Measurements from ENCODE around the gene SLC38A10.

SLC38A10 gene

GRCh38 chr17:81204578-81204977, 90.5 kb downstream of the SLC38A10 start:
- no peak overlapping the region for H2AK5ac ChIP-seq (ENCODE audit: low read length, severe bottlenecking)
- H3K79me1 ChIP-seq (replicated peaks; ENCODE audit: low read length, poor library complexity, severe bottlenecking): peaks cover 4% of the 10 kb centered on the region
- H3K9me3 ChIP-seq (ENCODE audit: control insufficient read depth, low read length): no peaks in the 10 kb centered on the region
- no peak overlapping the region for H3K14ac ChIP-seq (ENCODE audit: low read length in 2 of 2)
- H2BK5ac ChIP-seq (ENCODE audit: low read depth, low read length, poor library complexity, severe bottlenecking): no peak overlapping the region
- H3K36me3 ChIP-seq (ENCODE audit: control insufficient read depth in 1 of 2, insufficient read depth in 2 of 2, low read depth in 1 of 2, low read length in 2 of 2): peaks cover 0 to 63% of the 10 kb centered on the region in 2 experiments
- no peak overlapping the region for H3K18ac ChIP-seq (ENCODE audit: low read depth in 1 of 2, low read length in 2 of 2)
- no peak for DNase-seq
- H4K8ac ChIP-seq (ENCODE audit: low read length): no peak overlapping the region
- WGBS: 87% methylated on average over 10 of the region's 10 CpGs
- no peak overlapping the region for H3K4me3 ChIP-seq (ENCODE audit: insufficient read depth in 1 of 2, low read depth in 1 of 2, low read length in 2 of 2)
- no peaks in the 10 kb centered on the region for H3K27me3 ChIP-seq (ENCODE audit: control insufficient read depth in 1 of 2, insufficient read depth in 1 of 2, low read length in 2 of 2)
- H2BK15ac ChIP-seq (ENCODE audit: low read depth, poor library complexity, severe bottlenecking): no peak overlapping the region
- no peak overlapping the region for H3K27ac ChIP-seq (ENCODE audit: low read length, poor library complexity, severe bottlenecking)
- no peak overlapping the region for H3K4me2 ChIP-seq (ENCODE audit: low read length, poor library complexity, severe bottlenecking)
- H2AFZ ChIP-seq (ENCODE audit: low read depth, low read length): no peak overlapping the region
- H3K4me1 ChIP-seq (ENCODE audit: control insufficient read depth, insufficient read depth, low read depth, low read length): peaks cover 6% of the 10 kb centered on the region
- no peak overlapping the region for H3K9ac ChIP-seq (ENCODE audit: low read length)
- no peak overlapping the region for H3K4ac ChIP-seq (ENCODE audit: low read depth in 1 of 2, low read length in 2 of 2)
- H3K23ac ChIP-seq (ENCODE audit: low read length in 2 of 2): no peak overlapping the region
- no peak overlapping the region for H2BK12ac ChIP-seq (ENCODE audit: low read length in 2 of 2)
- H2BK120ac ChIP-seq (ENCODE audit: low read depth, low read length): no peak overlapping the region
- H4K91ac ChIP-seq (ENCODE audit: low read length): no peak overlapping the region

- Histone ChIP-seq H3K36me3 (ENCODE audit: control insufficient read depth in 1 of 2, insufficient read depth in 2 of 2, low read depth in 1 of 2, low read length in 2 of 2) (peaks cover 0 to 66% of the 10 kb centered on the region in 2 experiments), H2BK12ac (ENCODE audit: low read length in 2 of 2) (no peak overlapping the region), H3K18ac (ENCODE audit: low read depth in 1 of 2, low read length in 2 of 2) (no peak overlapping the region), H3K4me1 (ENCODE audit: control insufficient read depth, insufficient read depth, low read depth, low read length) (peaks cover 6% of the 10 kb centered on the region), H3K79me1 (replicated peaks; ENCODE audit: low read length, poor library complexity, severe bottlenecking) (peaks cover 2% of the 10 kb centered on the region), H3K4me3 (ENCODE audit: insufficient read depth in 1 of 2, low read depth in 1 of 2, low read length in 2 of 2) (no peak overlapping the region), H4K8ac (ENCODE audit: low read length) (no peak overlapping the region), H2AK5ac (ENCODE audit: low read length, severe bottlenecking) (no peak overlapping the region), H3K4ac (ENCODE audit: low read depth in 1 of 2, low read length in 2 of 2) (no peak overlapping the region), H3K23ac (ENCODE audit: low read length in 2 of 2) (no peak overlapping the region), H3K27me3 (ENCODE audit: control insufficient read depth in 1 of 2, insufficient read depth in 1 of 2, low read length in 2 of 2) (no peaks in the 10 kb centered on the region), H2BK15ac (ENCODE audit: low read depth, poor library complexity, severe bottlenecking) (no peak overlapping the region), H3K14ac (ENCODE audit: low read length in 2 of 2) (no peak overlapping the region), H2BK120ac (ENCODE audit: low read depth, low read length) (no peak overlapping the region), H3K9me3 (ENCODE audit: control insufficient read depth, low read length) (no peaks in the 10 kb centered on the region), H2BK5ac (ENCODE audit: low read depth, low read length, poor library complexity, severe bottlenecking) (no peak overlapping the region), H2AFZ (ENCODE audit: low read depth, low read length) (no peak overlapping the region), H3K4me2 (ENCODE audit: low read length, poor library complexity, severe bottlenecking) (no peak overlapping the region), H4K91ac (ENCODE audit: low read length) (no peak overlapping the region), H3K9ac (ENCODE audit: low read length) (no peak overlapping the region), H3K27ac (ENCODE audit: low read length, poor library complexity, severe bottlenecking) (no peak overlapping the region)
- WGBS: over 99% methylated on average over 20 of the region's 20 CpGs
- no peak for DNase-seq
Observed at GRCh38 chr17:81203136-81203535, 92.0 kb downstream of the SLC38A10 start.

- no peak overlapping the region for H2BK5ac ChIP-seq (ENCODE audit: low read depth, low read length, poor library complexity, severe bottlenecking)
- H3K14ac ChIP-seq (ENCODE audit: low read length in 2 of 2): no peak overlapping the region
- H4K8ac ChIP-seq (ENCODE audit: low read length): no peak overlapping the region
- H3K36me3 ChIP-seq (ENCODE audit: control insufficient read depth in 1 of 2, insufficient read depth in 2 of 2, low read depth in 1 of 2, low read length in 2 of 2): peaks cover 0 to 66% of the 10 kb centered on the region in 2 experiments
- no peak overlapping the region for H2BK15ac ChIP-seq (ENCODE audit: low read depth, poor library complexity, severe bottlenecking)
- no peak overlapping the region for H3K23ac ChIP-seq (ENCODE audit: low read length in 2 of 2)
- peaks cover 2% of the 10 kb centered on the region for H3K79me1 ChIP-seq (replicated peaks; ENCODE audit: low read length, poor library complexity, severe bottlenecking)
- H2BK120ac ChIP-seq (ENCODE audit: low read depth, low read length): no peak overlapping the region
- H3K4me3 ChIP-seq (ENCODE audit: insufficient read depth in 1 of 2, low read depth in 1 of 2, low read length in 2 of 2): no peak overlapping the region
- no peak for DNase-seq
- H2BK12ac ChIP-seq (ENCODE audit: low read length in 2 of 2): no peak overlapping the region
- no peak overlapping the region for H3K9ac ChIP-seq (ENCODE audit: low read length)
- H3K27ac ChIP-seq (ENCODE audit: low read length, poor library complexity, severe bottlenecking): no peak overlapping the region
- H3K9me3 ChIP-seq (ENCODE audit: control insufficient read depth, low read length): no peaks in the 10 kb centered on the region
- H3K18ac ChIP-seq (ENCODE audit: low read depth in 1 of 2, low read length in 2 of 2): no peak overlapping the region
- H2AFZ ChIP-seq (ENCODE audit: low read depth, low read length): no peak overlapping the region
- H3K4me1 ChIP-seq (ENCODE audit: control insufficient read depth, insufficient read depth, low read depth, low read length): peaks cover 3% of the 10 kb centered on the region
- no peaks in the 10 kb centered on the region for H3K27me3 ChIP-seq (ENCODE audit: control insufficient read depth in 1 of 2, insufficient read depth in 1 of 2, low read length in 2 of 2)
- WGBS: 98% methylated on average over 10 of the region's 10 CpGs
- H3K4me2 ChIP-seq (ENCODE audit: low read length, poor library complexity, severe bottlenecking): no peak overlapping the region
- H4K91ac ChIP-seq (ENCODE audit: low read length): no peak overlapping the region
- no peak overlapping the region for H2AK5ac ChIP-seq (ENCODE audit: low read length, severe bottlenecking)
- no peak overlapping the region for H3K4ac ChIP-seq (ENCODE audit: low read depth in 1 of 2, low read length in 2 of 2)
Observed at GRCh38 chr17:81202318-81202717, 92.8 kb downstream of the SLC38A10 start.

GRCh38 chr17:81200695-81201580, 94.2 kb downstream of the SLC38A10 start:
- H3K9me3 ChIP-seq (ENCODE audit: control insufficient read depth, low read length): no peaks in the 10 kb centered on the region
- H2BK5ac ChIP-seq (ENCODE audit: low read depth, low read length, poor library complexity, severe bottlenecking): no peak overlapping the region
- H2BK120ac ChIP-seq (ENCODE audit: low read depth, low read length): no peak overlapping the region
- no peak overlapping the region for H3K4ac ChIP-seq (ENCODE audit: low read depth in 1 of 2, low read length in 2 of 2)
- DNase-seq: peak; percentile 75
- no peak overlapping the region for H3K4me2 ChIP-seq (ENCODE audit: low read length, poor library complexity, severe bottlenecking)
- H2BK12ac ChIP-seq (ENCODE audit: low read length in 2 of 2): peak overlapping the region in 1 of 2 experiments; percentile 60
- WGBS: 92% methylated on average over 24 of the region's 27 CpGs
- no peak overlapping the region for H3K9ac ChIP-seq (ENCODE audit: low read length)
- no peak overlapping the region for H3K18ac ChIP-seq (ENCODE audit: low read depth in 1 of 2, low read length in 2 of 2)
- H3K79me1 ChIP-seq (replicated peaks; ENCODE audit: low read length, poor library complexity, severe bottlenecking): peaks cover 2% of the 10 kb centered on the region
- peaks cover 7% of the 10 kb centered on the region for H3K4me1 ChIP-seq (ENCODE audit: control insufficient read depth, insufficient read depth, low read depth, low read length)
- no peak overlapping the region for H4K8ac ChIP-seq (ENCODE audit: low read length)
- no peak overlapping the region for H3K4me3 ChIP-seq (ENCODE audit: insufficient read depth in 1 of 2, low read depth in 1 of 2, low read length in 2 of 2)
- H3K36me3 ChIP-seq (ENCODE audit: control insufficient read depth in 1 of 2, insufficient read depth in 2 of 2, low read depth in 1 of 2, low read length in 2 of 2): peaks cover 0 to 69% of the 10 kb centered on the region in 2 experiments
- H2BK15ac ChIP-seq (ENCODE audit: low read depth, poor library complexity, severe bottlenecking): no peak overlapping the region
- H2AFZ ChIP-seq (ENCODE audit: low read depth, low read length): peak overlapping the region; percentile 68
- no peak overlapping the region for H3K14ac ChIP-seq (ENCODE audit: low read length in 2 of 2)
- H3K27ac ChIP-seq (ENCODE audit: low read length, poor library complexity, severe bottlenecking): no peak overlapping the region
- H3K23ac ChIP-seq (ENCODE audit: low read length in 2 of 2): no peak overlapping the region
- H4K91ac ChIP-seq (ENCODE audit: low read length): no peak overlapping the region
- no peak overlapping the region for H2AK5ac ChIP-seq (ENCODE audit: low read length, severe bottlenecking)
- H3K27me3 ChIP-seq (ENCODE audit: control insufficient read depth in 1 of 2, insufficient read depth in 1 of 2, low read length in 2 of 2): no peaks in the 10 kb centered on the region
